HG02970 (cell line): ENCODE data around the gene SPOCK3.
A peak's percentile ranks its signal among the peaks of the same experiment; 100 is the strongest.

ENCODE experiments used
- ATAC-seq: cut with Tn5 transposase; IDR thresholded peaks from one replicate; pipeline ENCODE4 v1.9.1; 2021; ENCODE audit warnings: mild to moderate bottlenecking, moderate library complexity, moderate number of reproducible peaks; ENCODE audit not compliant: unreplicated experiment, low FRiP score

Gene SPOCK3

DNA sequence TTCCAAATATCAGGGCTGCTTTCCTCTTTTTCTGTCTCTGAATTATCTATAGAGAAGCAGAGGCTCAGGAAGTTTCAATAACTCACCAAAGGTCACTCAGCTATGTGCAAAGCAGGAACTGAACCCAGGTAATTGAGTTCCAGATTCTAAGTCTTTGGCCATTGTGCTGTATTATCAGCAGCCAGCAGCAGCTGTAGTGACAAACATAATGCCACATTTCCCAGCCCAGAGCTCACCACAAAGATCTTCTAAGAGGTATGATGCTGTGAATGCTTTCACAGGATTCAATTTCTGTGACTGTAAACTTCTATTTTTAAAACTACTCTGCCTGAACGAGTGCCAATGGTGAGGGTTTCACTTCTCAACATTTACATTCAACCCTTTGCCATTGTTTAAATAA lies 56.4 kb downstream of the SPOCK3 start:
- ATAC-seq, result no peak

DNA sequence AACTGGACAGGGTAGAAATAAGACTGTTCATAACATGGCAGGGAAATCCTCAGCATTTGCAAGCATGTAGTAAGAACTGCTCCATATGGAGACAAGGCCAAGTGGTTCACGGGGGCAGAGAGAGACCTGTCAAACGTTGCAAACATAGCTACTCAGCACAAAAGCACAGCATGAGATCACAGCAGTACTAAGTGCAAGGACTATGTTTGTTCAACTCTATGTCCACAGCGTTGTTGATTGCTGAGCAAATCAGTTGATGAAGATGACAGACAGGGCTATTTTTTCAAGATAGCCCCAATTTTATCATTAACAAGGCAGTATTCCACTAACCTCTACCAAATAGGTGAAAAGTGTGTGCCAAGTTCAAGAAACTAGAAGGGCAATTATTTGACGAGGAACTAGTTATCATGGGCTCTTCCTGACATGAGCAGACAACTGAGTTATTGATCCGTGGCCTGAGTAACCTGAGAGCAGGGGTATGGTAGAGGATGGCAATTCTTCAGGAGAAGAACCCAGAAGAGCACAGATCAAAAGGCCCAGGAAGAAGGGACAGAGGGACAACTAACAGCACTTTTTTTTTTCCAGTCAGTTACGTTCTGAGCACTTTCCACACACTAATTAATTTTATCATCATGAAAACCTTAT lies 57.4 kb downstream of the SPOCK3 start:
- no peak for ATAC-seq

DNA sequence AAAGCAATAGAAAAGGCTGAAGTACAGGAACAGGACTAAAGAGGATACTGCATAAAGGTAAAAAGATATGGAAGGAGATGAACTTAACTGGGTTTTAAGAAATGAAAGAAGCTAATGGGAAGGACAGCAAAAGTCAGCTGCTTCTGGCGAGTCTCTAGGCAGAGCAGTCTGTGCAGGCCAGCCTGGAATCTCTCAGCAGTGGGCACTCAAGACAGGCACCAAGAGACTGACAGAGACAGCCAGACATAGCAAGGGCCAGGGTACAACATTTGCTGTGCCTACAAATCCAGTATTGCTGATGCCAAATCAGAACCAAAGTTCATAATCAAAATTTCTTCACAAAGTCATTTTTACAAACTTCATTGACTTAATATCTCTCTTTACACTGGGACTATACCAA lies 62.4 kb downstream of the SPOCK3 start:
- ATAC-seq, result no peak

DNA sequence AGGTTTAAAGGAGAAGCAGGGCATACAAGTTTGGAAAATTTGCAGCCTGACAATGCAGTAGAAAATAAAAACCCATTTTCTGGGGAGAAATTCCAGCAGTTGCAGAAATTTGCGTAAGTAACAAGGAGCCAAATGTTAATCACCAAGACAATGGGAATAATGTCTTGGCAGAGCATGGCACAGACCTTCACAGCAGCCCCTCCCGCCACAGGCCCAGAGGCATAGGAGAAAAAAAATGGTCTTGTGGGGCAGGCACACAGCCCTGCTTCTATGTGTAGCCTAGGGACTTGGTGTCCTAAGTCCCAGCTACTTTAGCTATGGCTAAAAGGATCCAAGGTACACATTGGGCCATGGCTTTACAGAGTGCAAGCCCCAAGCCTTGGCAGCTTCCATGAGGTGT lies 65.7 kb downstream of the SPOCK3 start:
- no peak for ATAC-seq

DNA sequence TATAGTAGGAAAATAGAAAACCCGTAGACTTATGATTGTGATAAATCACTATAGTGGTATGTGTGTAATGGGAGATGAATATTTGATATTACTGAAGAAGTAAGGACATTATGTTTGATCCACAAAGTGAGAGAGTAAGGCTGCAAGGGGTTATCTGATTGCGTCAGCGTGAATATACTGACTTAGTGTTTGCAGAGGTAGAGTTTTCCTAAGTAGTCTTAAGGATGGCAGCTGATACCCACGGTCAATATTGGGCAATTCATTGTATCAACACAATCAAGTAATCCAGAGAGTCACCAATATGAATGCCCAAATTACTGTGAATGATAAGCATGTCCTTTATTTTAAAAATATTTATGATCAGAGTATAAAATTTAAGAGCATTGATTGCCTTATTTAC lies 83.7 kb downstream of the SPOCK3 start:
- no peak for ATAC-seq

DNA sequence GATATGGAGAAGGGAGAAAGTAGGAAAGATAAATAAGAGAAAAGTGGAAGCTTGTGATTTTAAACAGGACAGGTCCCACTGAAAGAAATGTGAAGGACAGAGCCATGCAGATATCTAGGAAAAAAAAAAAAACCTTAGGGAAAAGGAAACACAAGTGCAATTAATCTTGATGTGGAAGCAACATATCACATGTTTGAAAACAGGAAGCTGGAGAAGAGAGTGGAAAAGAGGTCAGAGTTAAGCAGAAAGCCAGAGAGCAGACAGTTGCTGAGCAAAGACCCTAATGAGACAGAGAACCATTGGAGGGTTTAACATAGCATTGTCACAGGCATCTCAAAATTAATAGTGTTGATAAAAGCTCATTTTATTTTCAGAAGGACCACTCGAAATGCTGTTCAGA lies 89.7 kb downstream of the SPOCK3 start:
- ATAC-seq, result no peak

DNA sequence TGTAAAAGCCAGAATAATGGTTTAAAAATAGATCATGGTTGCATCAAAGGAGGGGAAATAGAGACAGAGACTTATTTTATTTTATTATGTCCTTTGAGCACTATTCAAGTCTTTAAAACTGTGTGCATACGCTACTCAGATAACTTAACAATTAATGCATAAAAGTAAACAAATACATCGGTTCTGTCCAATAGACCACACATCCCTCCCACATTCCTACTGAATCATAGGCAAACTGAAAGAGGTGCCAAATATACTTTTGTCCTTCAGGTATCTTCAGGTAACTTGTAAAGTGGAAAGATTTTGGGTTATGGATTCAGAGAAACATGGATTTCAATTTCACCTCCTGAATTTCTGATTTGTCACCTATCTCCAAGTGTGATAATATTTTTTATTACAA lies 91.3 kb downstream of the SPOCK3 start:
- no peak for ATAC-seq

DNA sequence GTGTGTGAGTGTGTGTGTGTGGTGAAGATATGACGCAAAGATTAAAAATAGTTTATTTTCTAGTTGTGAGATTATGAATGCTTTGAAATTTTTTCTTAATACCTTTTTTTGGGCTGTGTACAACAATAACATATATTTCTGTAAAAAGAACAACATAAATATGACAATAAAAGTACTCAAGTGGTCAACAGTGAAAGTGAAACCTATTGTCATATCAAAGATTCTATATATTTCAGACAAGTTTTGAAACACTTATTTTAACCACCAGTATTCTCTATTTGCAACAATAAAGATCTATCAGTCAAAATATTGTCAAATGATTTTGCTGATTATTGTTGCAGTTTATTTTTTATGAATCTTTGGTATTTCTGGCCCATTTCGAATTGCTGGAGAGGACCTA lies 98.0 kb downstream of the SPOCK3 start:
- no peak for ATAC-seq

DNA sequence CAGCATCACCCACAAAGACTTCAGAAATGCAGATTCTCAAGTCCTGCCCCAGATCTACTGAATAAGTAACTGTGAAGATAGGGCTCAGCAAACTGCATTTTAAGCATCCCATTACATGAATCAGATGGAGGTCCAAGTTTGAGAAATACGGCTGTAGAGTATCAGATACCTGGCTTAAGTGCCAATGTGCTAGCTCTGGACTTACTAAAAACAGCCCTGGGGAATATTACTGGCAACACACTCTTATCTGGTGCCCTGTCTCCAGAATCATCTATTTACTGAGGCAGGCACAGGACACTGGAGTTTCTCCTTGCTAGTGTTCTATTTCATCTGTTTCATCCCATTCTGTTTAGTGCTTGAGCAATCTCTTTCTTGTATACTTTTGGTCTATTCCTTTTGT lies 105.1 kb downstream of the SPOCK3 start:
- ATAC-seq, result no peak

DNA sequence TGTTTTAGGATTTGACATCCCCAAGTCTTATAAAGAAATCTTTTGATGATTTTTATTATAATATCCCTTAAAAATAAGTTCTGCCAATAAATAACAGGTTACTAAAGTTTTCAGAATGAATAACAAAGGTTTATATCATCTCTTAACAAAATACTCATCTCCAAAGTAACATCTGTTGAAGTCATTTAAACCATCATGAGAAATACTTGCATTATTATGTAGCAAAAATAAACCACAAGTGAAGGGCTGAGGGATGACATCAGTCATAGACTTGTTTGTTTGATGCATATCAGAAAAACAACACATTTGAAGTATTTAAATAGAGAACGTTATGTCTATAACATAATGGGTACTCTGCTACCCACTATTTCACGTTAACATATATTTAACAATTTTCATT lies 114.9 kb downstream of the SPOCK3 start:
- no peak for ATAC-seq

DNA sequence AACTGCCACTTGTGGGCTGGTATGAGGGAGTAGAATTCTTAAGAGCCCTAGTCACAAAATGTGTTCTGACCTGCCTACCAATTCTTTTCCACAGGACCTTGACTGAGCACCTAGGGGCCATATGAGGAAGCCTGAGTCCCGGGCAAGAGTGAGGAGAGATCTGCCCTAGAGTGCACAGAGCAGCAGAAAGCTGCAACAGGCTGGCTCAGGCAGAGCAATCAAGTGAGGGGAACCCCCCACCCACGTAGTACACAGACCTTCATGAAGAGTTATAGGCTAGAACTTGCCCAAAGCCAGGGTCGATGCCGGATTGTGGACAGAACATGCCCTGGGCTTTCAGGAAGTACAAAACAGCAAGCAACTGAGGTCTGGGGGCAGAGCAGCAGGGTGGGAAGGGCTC lies 117.0 kb downstream of the SPOCK3 start:
- ATAC-seq, result no peak

DNA sequence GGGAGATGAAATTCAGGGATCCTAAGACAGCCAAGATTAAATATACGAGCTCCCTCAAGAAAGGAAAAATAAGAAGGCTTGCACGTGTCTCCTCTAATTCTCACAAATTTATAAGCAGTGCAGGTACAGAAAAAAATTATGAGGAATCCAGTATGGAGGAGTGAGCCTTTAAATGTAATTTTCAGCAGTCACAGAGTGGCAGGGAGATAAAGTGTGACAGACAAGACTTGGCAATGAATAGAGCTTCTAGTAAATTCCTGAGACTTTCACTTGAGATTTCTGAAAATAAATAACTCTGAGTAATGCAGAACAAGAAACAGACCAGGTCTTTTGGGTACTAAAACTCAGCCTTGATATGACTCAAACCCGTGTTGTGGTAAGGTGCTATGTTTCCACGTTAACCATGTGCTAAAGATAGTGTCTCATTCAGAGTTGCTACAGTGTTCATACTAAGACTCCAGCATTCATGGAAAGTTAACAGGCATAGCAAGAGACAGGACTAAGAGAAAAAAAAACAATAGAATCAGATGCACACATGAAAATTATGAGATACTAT lies 119.8 kb downstream of the SPOCK3 start:
- ATAC-seq, result no peak

DNA sequence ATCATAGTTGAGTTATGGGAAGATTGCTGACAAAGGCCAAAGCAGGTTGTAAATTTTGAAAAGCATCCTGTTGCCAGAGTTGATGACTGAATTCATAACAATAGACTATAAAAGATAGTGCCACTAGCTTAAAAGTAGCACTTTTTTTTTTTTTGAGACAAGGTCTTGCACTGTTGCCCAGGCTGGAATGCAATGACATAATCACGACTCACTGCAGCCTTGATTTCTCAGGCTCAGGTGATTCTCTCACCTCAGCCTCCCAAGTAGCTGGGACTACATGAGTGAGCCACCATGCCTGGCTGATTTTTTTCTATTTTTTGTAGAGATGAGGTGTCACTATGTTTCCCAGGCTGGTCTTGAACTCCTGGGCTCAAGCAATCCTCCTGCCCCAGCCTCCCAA lies 122.7 kb downstream of the SPOCK3 start:
- no peak for ATAC-seq

DNA sequence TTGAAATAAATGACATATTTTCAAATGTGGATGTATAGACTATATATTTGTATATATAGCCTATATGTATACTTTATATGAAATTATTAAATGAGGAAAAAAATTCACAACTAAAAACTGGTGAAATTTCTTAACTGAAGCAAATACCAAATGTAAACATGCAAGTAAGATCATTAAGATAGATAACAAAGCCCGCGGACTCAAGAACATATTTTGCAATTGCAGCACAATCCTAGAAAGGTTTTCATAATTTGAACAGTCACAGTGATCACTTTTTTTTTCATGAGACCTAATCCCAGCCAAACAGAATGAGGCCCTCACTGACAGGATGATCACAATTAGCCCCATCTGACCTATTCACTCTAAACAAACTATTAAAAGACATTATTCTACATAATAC lies 123.2 kb downstream of the SPOCK3 start:
- ATAC-seq, result no peak

DNA sequence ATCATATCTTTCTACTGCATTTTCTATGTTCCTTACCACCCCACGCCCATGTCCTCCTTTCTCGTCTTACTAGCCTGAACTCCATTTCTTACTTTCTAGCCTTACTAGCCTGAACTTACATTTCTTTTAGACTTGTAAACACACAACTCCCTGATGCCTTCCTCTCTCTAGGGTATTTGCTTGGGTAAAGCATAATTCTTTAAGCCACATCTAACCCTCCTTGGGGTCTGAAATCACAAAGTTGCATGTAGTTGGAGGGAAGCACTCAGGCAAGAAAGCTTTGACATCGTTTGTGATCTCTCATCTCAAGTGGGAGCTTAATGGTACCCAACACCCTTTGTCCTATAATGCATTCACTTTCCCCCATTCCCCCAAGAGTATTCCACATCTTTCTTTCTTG lies 124.4 kb downstream of the SPOCK3 start:
- ATAC-seq, result no peak

DNA sequence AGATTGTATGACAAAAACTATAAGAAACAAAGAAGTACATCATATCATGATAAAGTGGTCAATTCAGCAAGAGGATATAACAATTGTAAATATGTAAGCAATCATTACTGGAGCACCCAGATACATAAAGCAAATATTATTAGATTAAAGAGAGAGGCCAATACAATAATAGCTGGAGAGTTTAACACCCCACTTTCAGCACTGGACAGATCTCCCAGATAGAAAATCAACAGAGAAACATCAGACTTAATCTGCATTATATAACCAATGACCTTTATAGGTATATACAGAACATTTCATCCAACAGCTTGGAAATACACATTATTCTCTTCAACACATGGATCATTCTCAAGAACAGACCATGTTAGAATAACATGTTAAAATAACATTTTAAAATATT lies 128.4 kb downstream of the SPOCK3 start:
- ATAC-seq, result no peak

DNA sequence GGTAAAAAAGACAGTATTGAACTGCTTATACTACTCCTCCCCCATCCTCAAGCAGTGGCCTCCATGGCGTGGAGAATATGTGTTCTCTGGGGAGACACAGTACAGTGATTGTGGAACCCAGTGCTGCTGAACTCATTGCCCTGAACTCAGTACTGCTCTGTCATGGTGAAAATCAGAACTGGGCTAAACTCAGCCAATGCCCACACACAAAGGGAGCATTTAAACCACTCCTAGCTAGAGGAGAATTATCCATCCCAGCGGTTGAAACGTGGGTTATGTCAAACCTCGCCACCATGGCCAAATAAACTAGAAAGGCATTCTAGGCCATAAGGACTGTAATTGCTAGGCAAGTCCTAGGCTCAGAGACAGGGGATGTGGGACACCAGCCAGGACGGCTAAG lies 131.8 kb downstream of the SPOCK3 start:
- no peak for ATAC-seq

DNA sequence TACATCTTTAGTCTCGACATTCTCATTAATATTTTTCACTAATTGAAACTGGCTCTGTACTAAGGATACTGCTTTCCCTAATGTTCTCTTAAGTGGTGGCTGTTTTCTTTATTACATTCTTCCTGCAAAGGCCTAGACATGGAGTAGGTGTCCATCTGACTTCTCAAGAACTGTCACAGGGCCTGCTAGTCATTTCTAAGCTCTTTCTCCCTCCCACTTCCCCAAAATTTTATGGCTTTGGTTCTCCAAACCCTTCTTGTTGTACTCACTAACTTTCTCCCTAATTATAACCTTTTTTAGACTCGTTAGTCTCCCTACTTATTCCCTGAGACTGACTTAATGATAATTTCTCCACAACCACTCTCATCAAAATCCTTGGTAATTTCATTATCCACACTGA lies 133.3 kb downstream of the SPOCK3 start:
- ATAC-seq, result no peak

DNA sequence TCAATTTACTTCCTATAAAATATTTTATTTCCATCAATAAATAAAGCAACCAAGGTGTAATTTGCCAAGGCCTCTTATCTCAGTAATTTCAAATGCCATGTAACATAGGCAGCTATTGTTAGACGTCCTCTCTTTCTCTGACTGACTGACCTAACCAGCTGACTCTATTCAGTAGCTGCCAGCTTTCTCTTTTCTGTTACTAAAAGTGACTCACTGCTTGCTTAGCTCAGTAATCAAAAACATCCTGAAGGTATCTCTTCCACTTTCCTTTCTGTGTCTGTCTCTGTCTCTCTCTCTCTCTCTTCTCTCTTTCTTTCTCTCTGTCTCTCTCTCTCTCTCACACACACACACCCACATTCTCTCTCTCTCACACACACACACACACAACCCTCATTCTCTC lies 134.2 kb downstream of the SPOCK3 start:
- ATAC-seq, result no peak

DNA sequence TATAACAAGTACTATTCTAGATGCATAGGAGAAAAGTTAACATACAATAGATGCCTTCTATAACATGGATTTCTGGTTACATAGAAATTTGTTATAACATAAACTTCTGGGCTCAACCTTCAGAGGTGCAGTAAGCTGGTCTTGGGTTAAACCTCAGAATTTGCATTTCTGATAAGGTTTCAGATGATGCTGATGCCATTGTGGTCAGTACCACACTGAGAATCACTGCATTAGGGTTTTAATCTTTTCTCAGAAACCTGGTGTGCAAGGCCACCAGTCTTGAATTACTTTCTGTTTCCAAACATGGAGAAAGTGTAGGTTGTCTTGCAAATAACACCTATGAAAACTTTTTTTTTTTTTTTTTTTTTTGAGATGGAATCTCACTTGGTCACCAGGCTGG lies 146.2 kb downstream of the SPOCK3 start:
- peak; percentile 49 for ATAC-seq

DNA sequence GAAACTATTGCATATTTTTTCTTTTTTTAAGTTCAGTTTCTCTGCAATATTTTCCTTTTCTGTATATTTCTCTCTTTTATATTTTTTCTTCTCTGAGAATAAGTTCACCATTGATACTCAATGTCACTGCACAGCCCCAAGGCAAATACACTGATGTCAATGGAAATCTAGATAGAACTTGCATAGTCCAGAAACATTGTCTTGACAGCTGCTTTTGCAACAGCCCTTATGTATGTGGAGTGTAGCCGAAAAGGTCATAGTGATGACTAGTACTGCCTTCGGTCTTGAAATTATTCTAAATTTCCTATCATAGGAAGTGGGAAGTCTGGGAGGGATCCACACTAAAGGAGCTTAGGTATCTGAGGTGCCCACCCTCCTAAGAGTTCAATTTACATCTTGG lies 150.0 kb downstream of the SPOCK3 start:
- ATAC-seq, result no peak

DNA sequence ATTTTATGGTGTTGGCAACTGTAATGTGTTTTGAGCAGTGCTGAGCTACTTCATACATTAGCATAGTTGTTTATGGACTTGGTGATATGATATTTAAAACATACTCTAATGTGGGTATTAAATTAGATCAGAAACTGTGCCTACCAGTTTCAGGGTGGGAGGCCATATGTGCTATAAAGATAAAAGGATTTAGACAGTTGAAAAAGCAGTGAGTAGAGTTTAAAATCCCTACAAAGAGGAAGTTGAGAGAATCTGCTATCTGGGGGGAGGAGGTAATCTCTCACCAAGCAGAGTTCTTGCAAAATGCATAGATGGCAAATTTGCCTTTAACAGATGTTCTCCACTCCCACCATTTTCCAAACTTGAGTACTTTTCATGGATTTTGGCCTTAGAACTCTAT lies 154.5 kb downstream of the SPOCK3 start:
- ATAC-seq, result no peak

DNA sequence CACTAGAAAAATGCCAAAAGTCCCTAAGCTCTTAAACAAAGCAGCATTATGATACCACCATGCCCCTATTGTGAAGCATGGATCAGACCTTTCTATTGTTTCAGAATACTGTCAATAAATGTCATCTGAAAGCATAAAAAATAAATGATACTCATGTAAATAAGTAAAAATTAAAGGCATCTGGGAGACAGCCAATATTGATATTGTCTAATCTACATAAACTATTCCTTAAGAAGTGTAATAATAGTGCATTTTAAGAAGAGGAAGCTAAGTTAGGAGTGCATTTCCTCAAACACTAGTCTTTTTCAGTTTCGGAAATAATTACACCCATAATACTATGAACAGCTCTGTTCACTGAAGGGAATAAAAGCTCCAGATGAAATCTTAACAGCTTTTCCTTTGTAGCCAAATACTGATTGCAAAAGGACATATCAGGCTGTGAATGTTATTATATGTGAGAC lies 181.6 kb downstream of the SPOCK3 start:
- ATAC-seq, result no peak
